Loucy (cell line): ENCODE measurements around the gene NBPF1.
"Not testable (repeated sequence)": the region's sequence is repeated elsewhere in the genome, so short reads cannot be mapped to it uniquely, and the experiment has no call there.

Experiments used
- H2AFZ ChIP-seq: fragments of 200-600 bp; sonication (generic); 2 replicates; pipeline ENCODE4 v1.6.0; 2016; ENCODE audit warnings: antibody characterized with exemption, mild to moderate bottlenecking, low read length, moderate library complexity
- H3F3A ChIP-seq: fragments of 200-600 bp; 2 replicates; pipeline ENCODE4 v1.6.0; 2016; ENCODE audit warnings: antibody characterized with exemption, low read depth, mild to moderate bottlenecking
- H3K27me3 ChIP-seq: fragments of 200-600 bp; sonication (generic); 2 replicates; pipeline ENCODE4 v1.6.1; 2014; ENCODE audit warnings: low read length, mild to moderate bottlenecking; ENCODE audit not compliant: insufficient read depth, poor library complexity, severe bottlenecking
- H3K36me3 ChIP-seq: fragments of 200-600 bp; sonication (generic); 2 replicates; pipeline ENCODE4 v1.6.1; 2016; ENCODE audit warnings: low read length; ENCODE audit not compliant: insufficient read depth
- H3K4me1 ChIP-seq: fragments of 200-600 bp; sonication (generic); 2 replicates; pipeline ENCODE4 v1.5.1; 2014; ENCODE audit warnings: low read length, mild to moderate bottlenecking; ENCODE audit not compliant: insufficient read depth, poor library complexity, severe bottlenecking
- H3K4me2 ChIP-seq: fragments of 200-600 bp; sonication (generic); 2 replicates; pipeline ENCODE4 v1.6.0; 2014; ENCODE audit warnings: antibody characterized with exemption, low read length, low read depth, mild to moderate bottlenecking; ENCODE audit not compliant: poor library complexity, severe bottlenecking
- H3K4me3 ChIP-seq: fragments of 200-600 bp; sonication (generic); 2 replicates; pipeline ENCODE4 v1.5.1; 2014; ENCODE audit warnings: low read length, mild to moderate bottlenecking, mixed read lengths; ENCODE audit not compliant: poor library complexity, severe bottlenecking
- H3K79me2 ChIP-seq: fragments of 200-600 bp; sonication (generic); 2 replicates; pipeline ENCODE4 v1.6.1; 2014; ENCODE audit warnings: low read length; ENCODE audit not compliant: insufficient read depth
- H3K9ac ChIP-seq: fragments of 200-600 bp; sonication (generic); 2 replicates; pipeline ENCODE4 v1.6.0; 2014; ENCODE audit warnings: mild to moderate bottlenecking, low read depth, low read length, moderate library complexity; ENCODE audit not compliant: poor library complexity, severe bottlenecking
- H3K9me2 ChIP-seq: fragments of 200-600 bp; sonication (generic); replicated peaks from 2 replicates; pipeline ENCODE4 v1.6.1; 2016; ENCODE audit warnings: low read depth, low read length, mixed read lengths
- H3K9me3 ChIP-seq: fragments of 200-600 bp; sonication (generic); 2 replicates; pipeline ENCODE4 v1.6.1; 2014; ENCODE audit warnings: mild to moderate bottlenecking, antibody characterized with exemption, low read length, low read depth; ENCODE audit not compliant: insufficient read depth
- H4K20me1 ChIP-seq: fragments of 200-600 bp; sonication (generic); 2 replicates; pipeline ENCODE4 v1.6.0; 2014; ENCODE audit warnings: antibody characterized with exemption, low read length, mild to moderate bottlenecking; ENCODE audit not compliant: insufficient read depth, poor library complexity, severe bottlenecking

NBPF1 gene

DNA sequence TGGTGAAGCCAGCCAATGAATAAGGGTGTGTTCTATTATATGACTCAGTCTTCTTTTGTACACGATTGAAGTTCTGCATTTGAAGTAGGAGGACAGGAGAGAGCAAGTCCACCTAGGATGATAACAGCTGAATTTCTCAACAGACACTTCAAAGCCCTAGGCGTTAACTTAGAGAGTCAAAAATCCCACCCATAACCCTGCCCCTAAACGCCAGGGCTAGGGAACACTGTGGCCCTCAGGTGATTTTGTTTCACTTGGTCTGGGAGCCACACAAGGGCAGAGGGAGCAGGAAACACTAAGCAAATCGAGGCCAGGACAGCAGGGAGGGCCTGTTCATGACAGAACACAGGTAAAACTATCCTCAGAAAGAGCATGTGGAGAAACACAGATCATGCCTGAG is 52.3 kb downstream of the NBPF1 start:
- H3K9ac ChIP-seq, H4K20me1 ChIP-seq, H3F3A ChIP-seq, H3K79me2 ChIP-seq, H3K36me3 ChIP-seq, H3K27me3 ChIP-seq, H3K9me3 ChIP-seq, H3K4me1 ChIP-seq, H3K4me2 ChIP-seq, H3K4me3 ChIP-seq, H3K9me2 ChIP-seq, H2AFZ ChIP-seq: not testable (repeated sequence)

GRCh38 chr1:16560498-16560897 is 52.9 kb downstream of the NBPF1 start:
- not testable (repeated sequence) for H3K27me3 ChIP-seq, H3K4me2 ChIP-seq, H3K4me3 ChIP-seq, H3K4me1 ChIP-seq, H3K9ac ChIP-seq, H3K79me2 ChIP-seq, H3K36me3 ChIP-seq, H3F3A ChIP-seq, H2AFZ ChIP-seq, H3K9me2 ChIP-seq, H3K9me3 ChIP-seq, H4K20me1 ChIP-seq

GRCh38 chr1:16559688-16560087 is 53.7 kb downstream of the NBPF1 start:
- not testable (repeated sequence) for H2AFZ ChIP-seq, H3K4me2 ChIP-seq, H3K79me2 ChIP-seq, H3K36me3 ChIP-seq, H3K9ac ChIP-seq, H3K27me3 ChIP-seq, H3K9me3 ChIP-seq, H3K4me1 ChIP-seq, H3K9me2 ChIP-seq, H3F3A ChIP-seq, H4K20me1 ChIP-seq, H3K4me3 ChIP-seq

DNA sequence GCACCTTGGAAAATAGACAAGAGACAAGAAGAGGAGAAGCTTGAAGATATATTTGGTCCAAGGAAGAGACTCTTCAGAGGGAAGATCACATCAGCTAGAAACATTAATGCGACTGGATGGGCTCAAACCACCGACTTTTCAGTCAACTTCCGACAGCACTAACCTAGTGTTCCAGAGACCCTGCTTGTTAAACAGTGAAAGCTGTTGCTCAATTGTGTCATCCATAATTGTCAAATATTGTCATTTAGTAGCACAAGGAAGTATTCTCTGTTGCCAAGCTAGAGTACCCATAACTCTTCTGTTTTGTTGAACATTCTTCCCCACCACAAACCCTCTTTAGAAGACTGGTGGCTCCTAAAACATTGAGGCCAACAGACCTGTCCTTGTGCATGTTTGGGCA is 56.3 kb downstream of the NBPF1 start:
- H3F3A ChIP-seq, H3K4me1 ChIP-seq, H3K9me2 ChIP-seq, H3K79me2 ChIP-seq, H3K27me3 ChIP-seq, H2AFZ ChIP-seq, H3K36me3 ChIP-seq, H3K9ac ChIP-seq, H3K9me3 ChIP-seq, H3K4me3 ChIP-seq, H3K4me2 ChIP-seq, H4K20me1 ChIP-seq: not testable (repeated sequence)

- H4K20me1 ChIP-seq, H3K36me3 ChIP-seq, H3K4me3 ChIP-seq, H3K79me2 ChIP-seq, H3K9me2 ChIP-seq, H3K9ac ChIP-seq, H3K27me3 ChIP-seq, H3F3A ChIP-seq, H3K4me1 ChIP-seq, H3K4me2 ChIP-seq, H2AFZ ChIP-seq, H3K9me3 ChIP-seq: not testable (repeated sequence)
These were observed 60.1 kb downstream of the NBPF1 start for GRCh38 chr1:16553244-16553643.

GRCh38 chr1:16550212-16550918 is 63.0 kb downstream of the NBPF1 start:
- H3K9me2 ChIP-seq, H4K20me1 ChIP-seq, H3K36me3 ChIP-seq, H3K9ac ChIP-seq, H3K27me3 ChIP-seq, H2AFZ ChIP-seq, H3K4me2 ChIP-seq, H3K4me1 ChIP-seq, H3K9me3 ChIP-seq, H3F3A ChIP-seq, H3K4me3 ChIP-seq, H3K79me2 ChIP-seq: not testable (repeated sequence)

DNA sequence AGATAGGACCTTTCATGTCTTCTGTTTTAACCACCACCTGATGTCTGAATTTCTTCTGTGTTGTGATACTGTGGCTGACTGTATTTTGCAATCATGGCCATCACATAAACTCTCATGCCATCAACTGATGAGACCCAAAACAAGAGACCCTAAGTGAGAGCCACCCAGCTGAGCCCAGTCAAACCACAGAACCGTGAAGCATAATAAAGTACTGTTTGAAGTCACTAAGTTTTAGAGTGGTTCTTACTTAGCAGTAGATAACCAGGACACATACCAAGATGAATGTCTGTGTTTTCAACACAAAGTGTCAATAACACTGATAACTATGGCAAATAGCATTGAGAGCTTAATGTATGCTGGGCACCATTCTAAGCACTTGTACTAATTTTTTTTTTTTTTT is 63.8 kb downstream of the NBPF1 start:
- not testable (repeated sequence) for H3K27me3 ChIP-seq, H3K4me2 ChIP-seq, H2AFZ ChIP-seq, H3K9me3 ChIP-seq, H3K9me2 ChIP-seq, H3K9ac ChIP-seq, H3K4me1 ChIP-seq, H3K4me3 ChIP-seq, H3F3A ChIP-seq, H3K79me2 ChIP-seq, H4K20me1 ChIP-seq, H3K36me3 ChIP-seq
